Spleen (tissue), 11 donors: ENCODE data around the gene KCNIP2. TPM values are rescaled to one million over a fixed set of nuclear protein-coding genes. Genes with fewer than 3 reads are reported as not detected.

Experiments
- DNase-seq: peaks from one replicate; pipeline ENCODE4 v3.0.0-alpha.2; 2020
- H3K27ac ChIP-seq, 8 donors: fragments of 200-600 bp; sonication (generic) in 7 of 8; 1 replicate in 4 of 8; 2 replicates in 4 of 8; pipeline versions ENCODE4 v1.5.0 to v1.8.0; 2016 to 2021; ENCODE audit warnings: inconsistent platforms in 4 of 8, mild to moderate bottlenecking in 4 of 8, moderate library complexity in 1 of 8
- H3K27me3 ChIP-seq, 7 donors: fragments of 200-600 bp; sonication (generic) in 6 of 7; replicated peaks in 1 of 7; 1 replicate in 4 of 7; 2 replicates in 3 of 7; pipeline versions ENCODE4 v1.5.0 to v1.8.0; 2016 to 2021; ENCODE audit warnings: inconsistent platforms in 3 of 7, mild to moderate bottlenecking in 1 of 7
- H3K36me3 ChIP-seq, 6 donors: fragments of 200-600 bp; sonication (generic) in 5 of 6; 1 replicate in 4 of 6; 2 replicates in 2 of 6; pipeline versions ENCODE4 v1.5.0 to v1.8.0; 2016 to 2021; ENCODE audit warnings: inconsistent platforms in 2 of 6
- H3K4me1 ChIP-seq, 6 donors: fragments of 200-600 bp; sonication (generic) in 5 of 6; 1 replicate in 3 of 6; 2 replicates in 3 of 6; pipeline versions ENCODE4 v1.5.0 to v1.8.0; 2016 to 2021; ENCODE audit warnings: inconsistent platforms in 3 of 6
- H3K4me3 ChIP-seq, 8 donors: fragments of 200-600 bp; sonication (generic) in 7 of 8; 1 replicate in 4 of 8; 2 replicates in 4 of 8; pipeline versions ENCODE4 v1.5.0 to v1.8.0; 2016 to 2021; ENCODE audit warnings: inconsistent platforms in 4 of 8, mild to moderate bottlenecking in 4 of 8, moderate library complexity in 2 of 8
- H3K9me3 ChIP-seq, 8 donors: fragments of 200-600 bp; sonication (generic) in 7 of 8; 1 replicate in 4 of 8; 2 replicates in 4 of 8; pipeline versions ENCODE4 v1.5.0 to v1.8.0; 2016 to 2021; ENCODE audit warnings: inconsistent platforms in 4 of 8
- POLR2A ChIP-seq, 3 donors: fragments of 450-650 bp; IDR thresholded peaks; one replicate each; pipeline ENCODE4 v1.5.1; 2017; ENCODE audit warnings: antibody characterized with exemption in 3 of 3, mild to moderate bottlenecking in 1 of 3
- POLR2AphosphoS5 ChIP-seq, 3 donors: sonication (generic); formaldehyde crosslinking; IDR thresholded peaks; one replicate each; pipeline ENCODE4 v1.5.1; 2017; ENCODE audit warnings: antibody characterized with exemption in 3 of 3
- WGBS, 5 donors: extraction: QIAGEN DNeasy Blood & Tissue Kit in 3 of 5; methylation state at CpG; one replicate each; pipeline versions ENCODE4 v1.1.5 to v1.1.7; 2013 to 2018; 5-methylcytosine and 5-hydroxymethylcytosine counted together
- intact Hi-C: fragments of 100-400 bp; cut with DNase I; formaldehyde crosslinking; loops from one replicate; pipeline ENCODE4 v1.15.0; 2023; ENCODE audit warnings: low total_unique reads
- polyA plus RNA-seq, 3 donors: library from polyadenylated mRNA; stranded (reverse); fragments of 200-250 nt; gene quantifications; one replicate each; pipeline ENCODE4 v1.2.1, GENCODE V29; 2013
- total RNA-seq, 7 donors: library from RNA; depleted of rRNA in 3 of 7; stranded (reverse); fragments of >200 nt in 3 of 7; fragmentation: NEBNext Ultra II Directional in 4 of 7; extraction: Animal tissue kit (Norgen Biotek cat#: 25700) in 4 of 7; gene quantifications; one replicate each; pipeline versions ENCODE4 v1.1.0 to v1.2.1, GENCODE V29; 2016 to 2021
- TF ChIP-seq, protein P1 (sequence below), 11 experiments: fragments of 200-600 bp in 7 of 11; fragments of 450-650 bp in 4 of 11; sonication (generic) in 4 of 11; IDR thresholded peaks in 8 of 11; conservative IDR thresholded peaks in 3 of 11; 1 replicate in 7 of 11; 2 replicates in 4 of 11; pipeline versions ENCODE4 v1.4.0 to v1.8.0; 2016 to 2021; ENCODE audit warnings: antibody characterized with exemption in 11 of 11, inconsistent platforms in 4 of 11, mild to moderate bottlenecking in 1 of 11
- donor health status: healthy with polysubstance abuse.
- donor health status: DM: no; HTN: no; CAD: no; lungs with moderate emphysema.
- donor health status: DM: no; HTN: no; CAD: no.
- donor health status: Bipolar disorder and iron deficiency.
- donor health status: healthy.
- donor health status: DM: no; HTN: no; CAD: no.
- donor health status: DM: yes; HTN: yes; CAD: no.

The KCNIP2 gene
- total and polyA plus RNA-seq, 10 donors = 1.00 to 8.6 (median 5.2) TPM

DNA sequence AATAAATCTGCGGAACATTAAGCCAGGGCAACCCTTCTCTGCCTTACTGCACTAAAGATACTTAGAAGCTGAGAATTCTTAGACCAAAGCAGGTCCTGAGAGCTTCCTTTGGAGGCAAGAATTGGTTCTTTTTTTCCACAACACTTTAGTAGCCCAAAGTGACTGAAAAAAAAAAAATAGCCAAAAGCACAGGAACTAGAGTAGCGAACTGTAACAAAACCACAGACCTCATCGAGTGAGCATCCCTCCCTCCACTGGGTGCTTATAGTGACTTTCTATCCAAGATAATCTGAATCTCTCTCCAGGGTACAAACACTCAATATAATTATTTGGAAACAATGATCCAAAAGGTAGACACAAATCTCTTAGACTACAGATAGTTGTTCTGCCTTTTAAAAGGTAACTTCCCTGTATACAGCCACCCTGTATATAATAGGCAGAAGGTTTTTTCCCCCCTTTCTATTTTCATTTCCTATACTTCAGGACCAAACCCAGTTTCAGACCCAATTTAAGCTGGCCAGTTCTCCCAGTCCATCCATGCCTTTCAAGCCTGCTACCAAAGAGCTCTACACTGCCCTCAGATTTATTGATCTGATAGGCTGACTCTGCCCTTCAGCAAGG, 31.6 kb upstream of the KCNIP2 start:
- WGBS, 5 donors = 48 to 65% (median 54%) methylated on average over 3 of the region's 3 CpGs
- no peak for DNase-seq
- peaks cover 0 to 16% (median 7%) of the 10 kb centered on the region in 6 donors for H3K4me1 ChIP-seq
- peaks cover 0 to 60% (median 5%) of the 10 kb centered on the region in 6 donors for H3K36me3 ChIP-seq
- no peak overlapping the region for H3K4me3 ChIP-seq
- no peaks in the 10 kb centered on the region for H3K27me3 ChIP-seq
- peak overlapping the region in 1 of 8 donors; percentile 26 for H3K27ac ChIP-seq
- intact Hi-C loops = no loop called here
- TF ChIP-seq, protein P1, sequence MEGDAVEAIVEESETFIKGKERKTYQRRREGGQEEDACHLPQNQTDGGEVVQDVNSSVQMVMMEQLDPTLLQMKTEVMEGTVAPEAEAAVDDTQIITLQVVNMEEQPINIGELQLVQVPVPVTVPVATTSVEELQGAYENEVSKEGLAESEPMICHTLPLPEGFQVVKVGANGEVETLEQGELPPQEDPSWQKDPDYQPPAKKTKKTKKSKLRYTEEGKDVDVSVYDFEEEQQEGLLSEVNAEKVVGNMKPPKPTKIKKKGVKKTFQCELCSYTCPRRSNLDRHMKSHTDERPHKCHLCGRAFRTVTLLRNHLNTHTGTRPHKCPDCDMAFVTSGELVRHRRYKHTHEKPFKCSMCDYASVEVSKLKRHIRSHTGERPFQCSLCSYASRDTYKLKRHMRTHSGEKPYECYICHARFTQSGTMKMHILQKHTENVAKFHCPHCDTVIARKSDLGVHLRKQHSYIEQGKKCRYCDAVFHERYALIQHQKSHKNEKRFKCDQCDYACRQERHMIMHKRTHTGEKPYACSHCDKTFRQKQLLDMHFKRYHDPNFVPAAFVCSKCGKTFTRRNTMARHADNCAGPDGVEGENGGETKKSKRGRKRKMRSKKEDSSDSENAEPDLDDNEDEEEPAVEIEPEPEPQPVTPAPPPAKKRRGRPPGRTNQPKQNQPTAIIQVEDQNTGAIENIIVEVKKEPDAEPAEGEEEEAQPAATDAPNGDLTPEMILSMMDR (IDR thresholded peaks at IDR 0.05 in 8 of 11, conservative IDR thresholded peaks at IDR 0.05 in 3 of 11) = no peak
- TF ChIP-seq POLR2AphosphoS5 (IDR thresholded peaks at IDR 0.05) = no peak
- TF ChIP-seq POLR2A (IDR thresholded peaks at IDR 0.05) = no peak
- H3K9me3 ChIP-seq = no peaks in the 10 kb centered on the region

DNA sequence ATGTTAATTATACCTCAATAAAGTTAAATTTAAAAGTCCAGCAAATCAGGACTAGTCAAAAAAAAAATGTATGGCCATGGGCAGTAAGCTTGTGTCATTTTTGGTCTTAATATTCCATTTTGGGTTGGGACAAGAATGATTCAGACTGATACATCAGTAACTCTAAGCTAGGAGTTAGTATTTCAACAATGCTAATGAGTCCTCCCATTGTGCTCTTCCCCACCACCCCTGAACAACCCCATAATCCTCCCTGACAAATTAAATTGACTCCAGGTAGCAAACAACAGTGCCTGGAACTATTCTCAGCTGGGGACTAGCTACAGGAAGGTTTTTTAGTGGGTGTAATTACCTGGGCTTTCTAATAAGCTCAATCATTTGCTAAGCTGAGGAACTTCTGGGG, 30.7 kb upstream of the KCNIP2 start:
- H3K4me3 ChIP-seq = no peak overlapping the region
- peaks cover 0 to 16% (median 7%) of the 10 kb centered on the region in 6 donors for H3K4me1 ChIP-seq
- DNase-seq = no peak
- no peak overlapping the region for H3K27ac ChIP-seq
- TF ChIP-seq POLR2AphosphoS5 (IDR thresholded peaks at IDR 0.05) = no peak
- no peak for TF ChIP-seq POLR2A (IDR thresholded peaks at IDR 0.05)
- TF ChIP-seq, protein P1 (IDR thresholded peaks at IDR 0.05 in 8 of 11, conservative IDR thresholded peaks at IDR 0.05 in 3 of 11) = no peak
- H3K9me3 ChIP-seq = no peaks in the 10 kb centered on the region
- H3K27me3 ChIP-seq = no peaks in the 10 kb centered on the region
- peaks cover 0 to 57% (median 0%) of the 10 kb centered on the region in 6 donors for H3K36me3 ChIP-seq
- intact Hi-C loops = no loop called here

DNA sequence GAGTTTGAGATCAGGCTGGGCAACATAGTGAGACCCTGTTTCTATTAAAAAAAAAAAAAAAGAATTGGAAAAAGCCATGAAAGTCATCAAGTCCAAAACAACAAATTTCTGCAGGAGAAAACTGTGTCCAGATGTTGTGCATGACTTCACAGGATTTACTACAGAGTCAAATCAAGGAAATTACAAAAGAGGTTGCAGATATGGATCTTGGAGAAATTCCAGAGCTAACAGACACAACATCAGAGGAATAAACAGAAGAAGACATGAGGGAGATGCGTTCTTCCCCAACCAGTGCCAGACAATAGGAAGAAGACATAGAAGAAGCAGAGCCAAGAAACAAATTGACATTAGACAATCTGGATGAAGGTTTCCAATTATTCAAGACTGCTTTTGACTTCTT, 24.3 kb upstream of the KCNIP2 start:
- Histone ChIP-seq H3K27me3 (no peaks in the 10 kb centered on the region), H3K27ac (no peak overlapping the region), H3K9me3 (peaks cover 0 to 10% (median 0%) of the 10 kb centered on the region in 8 donors), H3K36me3 (peaks cover 0 to 31% (median under 1%) of the 10 kb centered on the region in 6 donors), H3K4me1 (no peaks in the 10 kb centered on the region), H3K4me3 (no peak overlapping the region)
- DNase-seq = no peak
- TF ChIP-seq, protein P1 (IDR thresholded peaks at IDR 0.05 in 8 of 11, conservative IDR thresholded peaks at IDR 0.05 in 3 of 11) = no peak
- no peak for TF ChIP-seq POLR2A (IDR thresholded peaks at IDR 0.05)
- no peak for TF ChIP-seq POLR2AphosphoS5 (IDR thresholded peaks at IDR 0.05)
- intact Hi-C loops = no loop called here
- WGBS, 5 donors = 55 to 88% (median 77%) methylated on average over 1 of the region's 1 CpG

DNA sequence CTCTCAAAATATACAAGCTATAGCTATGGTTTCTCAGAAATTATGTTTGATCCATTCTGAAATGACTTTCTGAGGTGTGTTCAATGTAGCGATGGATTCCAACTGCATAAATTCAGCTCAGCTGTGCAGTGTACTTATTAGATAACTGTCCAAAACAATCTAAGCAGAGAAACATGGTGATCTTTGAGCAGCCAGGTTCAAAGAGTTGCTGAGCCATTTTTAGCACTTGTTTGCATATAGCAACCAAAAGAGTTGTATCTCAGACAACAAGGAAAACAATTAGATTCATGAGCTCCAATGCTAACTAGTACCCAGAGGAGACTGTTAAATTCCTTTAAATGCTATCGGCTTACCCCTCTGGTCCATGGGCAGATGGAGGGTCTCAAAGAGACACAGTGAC, 15.9 kb upstream of the KCNIP2 start:
- peaks cover 0 to 34% (median 5%) of the 10 kb centered on the region in 6 donors for H3K36me3 ChIP-seq
- peak overlapping the region in 2 of 8 donors; percentile 34 to 39 for H3K27ac ChIP-seq
- H3K27me3 ChIP-seq = no peaks in the 10 kb centered on the region
- WGBS, 5 donors = 91 to 96% (median 93%) methylated on average over 2 of the region's 2 CpGs
- peaks cover 0 to 20% (median 7%) of the 10 kb centered on the region in 6 donors for H3K4me1 ChIP-seq
- TF ChIP-seq POLR2AphosphoS5 (IDR thresholded peaks at IDR 0.05) (no peak), POLR2A (IDR thresholded peaks at IDR 0.05) (no peak)
- TF ChIP-seq, protein P1 (IDR thresholded peaks at IDR 0.05 in 8 of 11, conservative IDR thresholded peaks at IDR 0.05 in 3 of 11) = no peak
- H3K9me3 ChIP-seq = peaks cover 0 to 15% (median 14%) of the 10 kb centered on the region in 8 donors
- intact Hi-C loops = no loop called here
- H3K4me3 ChIP-seq = no peak overlapping the region
- no peak for DNase-seq
